H9 (cell line): ENCODE results near the gene FHIP2A. TPM values are rescaled to one million over a fixed set of nuclear protein-coding genes. Genes with fewer than 3 reads are reported as not detected.
A peak's percentile ranks its signal among the peaks of the same experiment; 100 is the strongest.

Source experiments
- DNase-seq: peaks from one replicate; pipeline ENCODE4 v3.0.0-alpha.2; 2017
- H2AFZ ChIP-seq: one replicate; pipeline ENCODE4 v1.6.1; 2013; ENCODE audit warnings: mild to moderate bottlenecking, low read length, control low read depth, moderate library complexity
- H2AK5ac ChIP-seq: 2 replicates; pipeline ENCODE4 v1.6.1; 2013; ENCODE audit warnings: low read length, control low read depth, mixed read lengths; ENCODE audit not compliant: insufficient read length
- H2BK120ac ChIP-seq: one replicate; pipeline ENCODE4 v1.6.1; 2013; ENCODE audit warnings: low read depth, mild to moderate bottlenecking, low read length, control low read depth, inconsistent platforms; ENCODE audit not compliant: poor library complexity, severe bottlenecking
- H2BK12ac ChIP-seq: 2 replicates; pipeline ENCODE4 v1.6.1; 2013; ENCODE audit warnings: low read length, control low read depth, mixed read lengths, low read depth; ENCODE audit not compliant: insufficient read length
- H2BK15ac ChIP-seq: 2 replicates; pipeline ENCODE4 v1.6.1; 2013; ENCODE audit warnings: low read depth, low read length, control low read depth
- H2BK20ac ChIP-seq: one replicate; pipeline ENCODE4 v1.6.1; 2013; ENCODE audit warnings: low read depth, mild to moderate bottlenecking, low read length, control low read depth, inconsistent platforms; ENCODE audit not compliant: poor library complexity, severe bottlenecking
- H2BK5ac ChIP-seq: 2 replicates; pipeline ENCODE4 v1.6.1; 2013; ENCODE audit warnings: low read length, control low read depth, mixed read lengths; ENCODE audit not compliant: insufficient read length
- H3K14ac ChIP-seq: 2 replicates; pipeline ENCODE4 v1.6.1; 2013; ENCODE audit warnings: low read length, control low read depth; ENCODE audit not compliant: insufficient read depth
- H3K18ac ChIP-seq: 2 replicates; pipeline ENCODE4 v1.6.1; 2013; ENCODE audit warnings: low read depth, mild to moderate bottlenecking, mixed read lengths, low read length, control low read depth; ENCODE audit not compliant: insufficient read length
- H3K23ac ChIP-seq: 2 replicates; pipeline ENCODE4 v1.6.1; 2013; ENCODE audit warnings: low read length, control low read depth, mixed read lengths, low read depth; ENCODE audit not compliant: insufficient read length
- H3K23me2 ChIP-seq: 2 replicates; pipeline ENCODE4 v1.6.1; 2013; ENCODE audit warnings: low read depth, mild to moderate bottlenecking, mixed read lengths, low read length, control low read depth; ENCODE audit not compliant: insufficient read length, poor library complexity, severe bottlenecking
- H3K27ac ChIP-seq: 2 replicates; pipeline ENCODE4 v1.5.1; 2013; ENCODE audit warnings: low read length, control low read depth, mixed read lengths, low read depth; ENCODE audit not compliant: insufficient read length
- H3K27me3 ChIP-seq: 2 replicates; pipeline ENCODE4 v1.6.1; 2013; ENCODE audit warnings: low read length, control low read depth, inconsistent platforms; ENCODE audit not compliant: insufficient read depth
- H3K4ac ChIP-seq: 2 replicates; pipeline ENCODE4 v1.6.1; 2013; ENCODE audit warnings: low read depth, mild to moderate bottlenecking, control low read depth, inconsistent platforms, low read length, moderate library complexity
- H3K4me1 ChIP-seq: 2 replicates; pipeline ENCODE4 v1.6.1; 2013; ENCODE audit warnings: low read length, control low read depth, inconsistent platforms; ENCODE audit not compliant: insufficient read depth
- H3K4me2 ChIP-seq: 2 replicates; pipeline ENCODE4 v1.6.1; 2013; ENCODE audit warnings: low read length, control low read depth, mixed read lengths; ENCODE audit not compliant: insufficient read length, insufficient read depth
- H3K56ac ChIP-seq: 2 replicates; pipeline ENCODE4 v1.6.1; 2013; ENCODE audit warnings: low read depth, mild to moderate bottlenecking, mixed read lengths, low read length, control low read depth; ENCODE audit not compliant: insufficient read length
- H3K79me1 ChIP-seq: 2 replicates; pipeline ENCODE4 v1.6.1; 2013; ENCODE audit warnings: low read depth, mild to moderate bottlenecking, moderate library complexity, low read length, control low read depth, inconsistent platforms; ENCODE audit not compliant: insufficient read depth, poor library complexity, severe bottlenecking
- H3K79me2 ChIP-seq: 2 replicates; pipeline ENCODE4 v1.6.1; 2013; ENCODE audit warnings: low read length, control low read depth, inconsistent platforms; ENCODE audit not compliant: insufficient read depth
- H3K9ac ChIP-seq: 2 replicates; pipeline ENCODE4 v1.6.1; 2013; ENCODE audit warnings: low read length, control low read depth, mixed read lengths; ENCODE audit not compliant: insufficient read length; ENCODE audit errors: extremely low read depth
- H3K9me3 ChIP-seq: one replicate; pipeline ENCODE4 v1.6.1; 2013; ENCODE audit warnings: low read depth, low read length, inconsistent platforms; ENCODE audit not compliant: control insufficient read depth
- H3T11ph ChIP-seq: one replicate; pipeline ENCODE4 v1.6.1; 2013; ENCODE audit warnings: mild to moderate bottlenecking, low read length, control low read depth, inconsistent platforms
- H4K20me1 ChIP-seq: one replicate; pipeline ENCODE4 v1.6.1; 2013; ENCODE audit not compliant: control insufficient read depth, insufficient read length, insufficient read depth
- H4K5ac ChIP-seq: 2 replicates; pipeline ENCODE4 v1.6.1; 2013; ENCODE audit warnings: low read depth, mild to moderate bottlenecking, mixed read lengths, low read length, control low read depth; ENCODE audit not compliant: insufficient read length
- H4K8ac ChIP-seq: replicated peaks from 2 replicates; pipeline ENCODE4 v1.6.1; 2013; ENCODE audit warnings: low read length, control low read depth, mixed read lengths, low read depth; ENCODE audit not compliant: insufficient read length
- H4K91ac ChIP-seq: 2 replicates; pipeline ENCODE4 v1.6.1; 2013; ENCODE audit warnings: low read depth, mild to moderate bottlenecking, moderate library complexity, mixed read lengths, low read length, control low read depth; ENCODE audit not compliant: insufficient read length
- H3K27ac Mint-ChIP-seq, 3 experiments: 2 replicates in 2 of 3; 3 replicates in 1 of 3; pipeline ENCODE4 v1.8.0; 2020 to 2021; ENCODE audit warnings: mixed read lengths in 3 of 3, mild to moderate bottlenecking in 1 of 3, moderate library complexity in 1 of 3
- H3K27me3 Mint-ChIP-seq: 2 replicates; pipeline ENCODE4 v1.8.0; 2021; ENCODE audit warnings: low read depth, mild to moderate bottlenecking, moderate library complexity, mixed read lengths
- H3K36me3 Mint-ChIP-seq, 3 experiments: 2 replicates in 2 of 3; 3 replicates in 1 of 3; pipeline ENCODE4 v1.8.0; 2020 to 2021; ENCODE audit warnings: low read depth in 3 of 3, mixed read lengths in 3 of 3; ENCODE audit not compliant: insufficient read depth in 1 of 3
- H3K4me1 Mint-ChIP-seq, 2 experiments: 2 replicates each; pipeline ENCODE4 v1.8.0; 2020; ENCODE audit warnings: mixed read lengths in 2 of 2
- H3K4me3 Mint-ChIP-seq, 2 experiments: 2 replicates in 1 of 2; 3 replicates in 1 of 2; pipeline ENCODE4 v1.8.0; 2020 to 2021; ENCODE audit warnings: mild to moderate bottlenecking in 2 of 2, mixed read lengths in 2 of 2, moderate library complexity in 1 of 2
- H3K9me3 Mint-ChIP-seq, 2 experiments: 2 replicates in 1 of 2; 3 replicates in 1 of 2; pipeline ENCODE4 v1.8.0; 2020; ENCODE audit warnings: mild to moderate bottlenecking in 2 of 2, mixed read lengths in 2 of 2, moderate library complexity in 1 of 2
- CTCF ChIP-seq: fragments of 200-600 bp; sonication (generic); conservative IDR thresholded peaks from 3 replicates; pipeline ENCODE4 v1.8.0; 2021; ENCODE audit warnings: antibody characterized with exemption, mild to moderate bottlenecking
- WGBS: extraction: QIAGEN DNeasy Blood & Tissue Kit; methylation state at CpG from one replicate; pipeline ENCODE4 v1.1.7; 2013; ENCODE audit warnings: missing lambda C conversion rate, low lambda C conversion rate, mixed read lengths; ENCODE audit not compliant: insufficient read length; ENCODE audit errors: extremely low coverage; 5-methylcytosine and 5-hydroxymethylcytosine counted together
- total RNA-seq: library from RNA; stranded (reverse); gene quantifications from 2 replicates; pipeline ENCODE4 v1.2.1, GENCODE V29; 2021

FHIP2A gene
- total RNA-seq, 1 experiment from 2014 or later = 14.8 TPM

GRCh38 chr10:114859222-114859621 lies 37.6 kb downstream of the FHIP2A start:
- Mint-ChIP-seq H3K9me3 (no peaks in the 10 kb centered on the region), H3K27me3 (no peaks in the 10 kb centered on the region), H3K36me3 (peaks cover 13 to 41% (median 29%) of the 10 kb centered on the region in 3 experiments), H3K27ac (peak overlapping the region in 1 of 3 experiments; percentile 58; a peak in 1 of 7 replicates), H3K4me3 (no peak overlapping the region), H3K4me1 (no peaks in the 10 kb centered on the region)
- Histone ChIP-seq H4K8ac (no peak overlapping the region), H3K14ac (no peak overlapping the region), H3K23me2 (no peaks in the 10 kb centered on the region), H4K20me1 (no peaks in the 10 kb centered on the region), H3K27me3 (no peaks in the 10 kb centered on the region), H3K9me3 (no peaks in the 10 kb centered on the region), H3K4me2 (no peak overlapping the region), H3K79me1 (no peaks in the 10 kb centered on the region), H4K91ac (no peak overlapping the region), H2AFZ (no peak overlapping the region), H3K56ac (no peak overlapping the region), H2BK120ac (no peak overlapping the region), H2AK5ac (no peak overlapping the region), H2BK12ac (no peak overlapping the region), H3K4me1 (no peaks in the 10 kb centered on the region; the same call in 1 of the 2 replicates), H3K79me2 (no peaks in the 10 kb centered on the region), H3K27ac (no peak overlapping the region), H3K23ac (no peak overlapping the region), H3T11ph (no peak overlapping the region), H2BK5ac (no peak overlapping the region), H2BK20ac (no peak overlapping the region), H4K5ac (no peak overlapping the region), H3K9ac (no peak overlapping the region), H3K4ac (no peak overlapping the region), H2BK15ac (no peak overlapping the region), H3K18ac (no peak overlapping the region)
- no peak for DNase-seq
- WGBS = no CpG with 5 or more reads among the region's 7 CpGs
- no peak for TF ChIP-seq CTCF
